ENCODE results near the gene BMAL1. TPM values are rescaled to one million over a fixed set of nuclear protein-coding genes. Genes with fewer than 3 reads are reported as not detected.

The BMAL1 gene
- total and polyA plus RNA-seq, 5 experiments from 2014 or later, result 9.6 to 93.8 (median 14.0) TPM

- no peak overlapping the region for H3K27ac Mint-ChIP-seq
- H3K4me3 Mint-ChIP-seq, result no peak overlapping the region
- H3K9me3 Mint-ChIP-seq, result no peaks in the 10 kb centered on the region
- no peaks in the 10 kb centered on the region for H3K36me3 Mint-ChIP-seq
- H3K4me1 Mint-ChIP-seq, result no peaks in the 10 kb centered on the region
- no peak for ATAC-seq
- no peak for DNase-seq
- peaks cover 0 to 27% (median 9%) of the 10 kb centered on the region in 5 donors for H3K27me3 Mint-ChIP-seq
- POLR2A ChIA-PET, result no interaction called here
These were observed 7.8 kb upstream of the BMAL1 start for GRCh38 chr11:13269775-13270174.

DNA sequence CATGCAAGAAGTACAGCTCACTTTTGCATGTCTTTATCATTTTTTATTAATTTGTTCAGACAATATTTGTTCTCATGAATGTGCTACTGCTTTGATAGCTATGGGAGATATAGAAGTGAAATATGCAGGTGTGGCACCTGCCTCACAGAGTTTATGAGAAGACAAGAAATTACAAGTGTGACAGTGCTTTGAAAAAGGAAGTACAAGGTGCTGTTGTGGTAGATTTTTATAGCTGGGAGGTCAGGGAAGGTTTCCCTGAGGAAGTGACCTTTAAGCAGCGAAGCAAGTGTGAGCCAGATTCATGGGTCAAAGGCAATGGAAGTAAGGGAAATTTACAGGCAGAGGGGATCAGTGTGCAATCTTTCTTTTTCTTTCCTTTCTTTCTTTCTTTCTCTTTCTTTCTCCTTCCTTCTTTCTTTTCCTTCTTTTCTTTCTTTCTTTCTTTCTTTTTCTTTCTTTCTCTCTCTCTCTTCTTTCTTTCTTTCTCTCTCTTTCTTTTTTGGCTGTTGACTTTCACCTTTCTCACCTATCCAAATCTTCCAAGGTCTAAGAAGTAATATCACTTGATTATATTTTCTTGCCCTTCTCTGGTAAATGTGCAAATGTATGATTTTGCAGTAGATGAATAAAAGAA lies 6.4 kb upstream of the BMAL1 start:
- Mint-ChIP-seq H3K9me3 (no peaks in the 10 kb centered on the region), H3K4me1 (peaks cover 0 to 4% (median 3%) of the 10 kb centered on the region in 4 donors), H3K27ac (no peak overlapping the region), H3K4me3 (no peak overlapping the region), H3K36me3 (no peaks in the 10 kb centered on the region), H3K27me3 (peaks cover 0 to 21% (median 8%) of the 10 kb centered on the region in 5 donors)
- ATAC-seq (no peak), DNase-seq (no peak)
- POLR2A ChIA-PET, result interaction anchor here (0.9 kb wide), 1 partner anchor 9 kb away, joined by 3 read pairs; no protein-coding TSS in a partner anchor

- no peaks in the 10 kb centered on the region for H3K9me3 Mint-ChIP-seq
- POLR2A ChIA-PET, result interaction anchor here (0.8 to 1.1 kb wide), 3 partner anchors 10 to 187 kb away, joined by 3 to 4 read pairs (median 3); partner anchors contain the start of gene BTBD10
- H3K36me3 Mint-ChIP-seq, result no peaks in the 10 kb centered on the region
- H3K4me3 Mint-ChIP-seq, result peak overlapping the region; percentile 95 to 99 (median 98)
- H3K4me1 Mint-ChIP-seq, result peaks cover 25 to 43% (median 37%) of the 10 kb centered on the region in 4 donors
- peak overlapping the region; percentile 91 to 96 (median 94) for H3K27ac Mint-ChIP-seq
- DNase-seq (peak in 1 of 10 donors; percentile 15), ATAC-seq (no peak)
- peaks cover 0 to 7% (median 0%) of the 10 kb centered on the region in 5 donors for H3K27me3 Mint-ChIP-seq
These were observed 1.1 kb upstream of the BMAL1 start for GRCh38 chr11:13276454-13276831.

DNA sequence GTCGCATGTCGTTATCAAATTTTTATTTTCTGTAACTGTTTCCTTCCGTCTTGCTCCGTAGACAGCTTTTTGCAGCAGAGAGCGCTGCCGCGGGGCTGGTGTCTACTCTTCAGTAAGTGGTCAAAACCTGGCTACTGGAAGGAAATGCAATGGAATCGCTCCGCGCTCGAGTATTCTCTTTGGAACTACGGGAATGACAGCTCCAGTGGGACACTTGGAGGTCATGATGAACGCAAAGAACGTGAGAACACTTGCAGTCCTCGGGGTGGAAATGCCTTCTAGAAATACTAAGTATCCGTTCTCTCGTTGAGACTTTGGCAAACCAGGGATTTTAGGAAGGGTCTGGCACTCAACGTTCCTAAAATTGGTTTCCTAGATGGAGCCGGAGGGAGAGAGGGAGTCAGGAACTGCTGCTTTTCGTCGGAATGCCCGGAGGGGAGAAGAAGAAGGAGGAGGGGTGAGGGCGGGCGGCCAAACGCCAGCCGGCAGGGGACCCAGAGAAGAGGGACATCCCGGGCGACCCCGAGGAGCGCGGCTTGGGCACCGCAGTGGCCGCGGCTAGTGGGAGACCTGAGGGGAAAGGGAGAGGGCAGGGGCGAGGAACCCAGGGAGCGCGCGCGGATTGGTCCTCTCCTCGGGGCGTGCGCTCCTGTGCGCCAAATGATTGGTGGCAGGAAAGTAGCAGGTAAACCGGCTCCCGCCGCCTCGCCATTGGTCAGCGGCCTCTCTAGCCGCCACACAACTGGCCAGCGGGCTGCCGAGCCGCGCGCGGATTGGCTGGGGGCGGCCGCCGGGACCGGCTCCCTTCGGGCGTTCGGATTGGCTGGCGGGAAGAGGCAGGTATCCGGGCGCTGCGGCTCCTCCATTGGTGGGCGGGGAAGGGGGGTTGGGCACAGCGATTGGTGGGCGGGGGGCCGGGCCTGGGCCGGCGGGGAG lies 490 bp upstream of the BMAL1 start:
- Mint-ChIP-seq H3K4me1 (peaks cover 31 to 49% (median 44%) of the 10 kb centered on the region in 4 donors), H3K27ac (peak overlapping the region; percentile 91 to 96 (median 94)), H3K4me3 (peak overlapping the region; percentile 95 to 99 (median 98)), H3K36me3 (no peaks in the 10 kb centered on the region), H3K27me3 (peaks cover 0 to 5% (median 0%) of the 10 kb centered on the region in 5 donors), H3K9me3 (no peaks in the 10 kb centered on the region)
- DNase-seq, result peak; percentile 95 to 97 (median 97)
- POLR2A ChIA-PET, result interaction anchor here (0.8 to 1.1 kb wide), 3 partner anchors 10 to 186 kb away, joined by 3 to 4 read pairs (median 3); partner anchors contain the start of gene BTBD10
- peak; percentile 85 to 86 for ATAC-seq

GRCh38 chr11:13278609-13279486 lies 1.3 kb downstream of the BMAL1 start:
- POLR2A ChIA-PET, result interaction anchor here (0.6 to 2.0 kb wide), 8 partner anchors 9 to 184 kb away, joined by 3 to 10 read pairs (median 4); partner anchors contain the start of gene BTBD10

GRCh38 chr11:13279487-13279834 lies 1.9 kb downstream of the BMAL1 start:
- Mint-ChIP-seq H3K9me3 (no peaks in the 10 kb centered on the region), H3K4me1 (peaks cover 48 to 71% (median 66%) of the 10 kb centered on the region in 4 donors), H3K4me3 (peak overlapping the region; percentile 79 to 99 (median 92)), H3K27me3 (peaks cover 0 to under 1% (median 0%) of the 10 kb centered on the region in 5 donors), H3K36me3 (no peaks in the 10 kb centered on the region), H3K27ac (peak overlapping the region in 9 of 10 donors; percentile 50 to 95 (median 91))
- ATAC-seq (no peak), DNase-seq (no peak)
- POLR2A ChIA-PET, result interaction anchor here (2.0 kb wide), 1 partner anchor 8 kb away, joined by 10 read pairs; no protein-coding TSS in a partner anchor

More at GRCh38 chr11:13278609-13279486, 1.3 kb downstream of the BMAL1 start:
- ATAC-seq (no peak), DNase-seq (peak in 2 of 10 donors; percentile 6 to 11)
- H3K9me3 Mint-ChIP-seq, result no peaks in the 10 kb centered on the region
- no peaks in the 10 kb centered on the region for H3K36me3 Mint-ChIP-seq
- H3K27ac Mint-ChIP-seq, result peak overlapping the region; percentile 6 to 95 (median 88)
- H3K4me1 Mint-ChIP-seq, result peaks cover 48 to 67% (median 61%) of the 10 kb centered on the region in 4 donors
- H3K27me3 Mint-ChIP-seq, result peaks cover 0 to 5% (median 0%) of the 10 kb centered on the region in 5 donors
- peak overlapping the region; percentile 79 to 99 (median 92) for H3K4me3 Mint-ChIP-seq

- peak in 1 of 10 donors; percentile 16 for DNase-seq
These were observed 2.6 kb downstream of the BMAL1 start for GRCh38 chr11:13280092-13280722.

GRCh38 chr11:13280777-13281176 lies 3.2 kb downstream of the BMAL1 start:
- H3K27me3 Mint-ChIP-seq, result no peaks in the 10 kb centered on the region
- H3K9me3 Mint-ChIP-seq, result no peaks in the 10 kb centered on the region
- ATAC-seq (no peak), DNase-seq (no peak)
- H3K27ac Mint-ChIP-seq, result peak overlapping the region in 8 of 10 donors; percentile 32 to 91 (median 65)
- POLR2A ChIA-PET, result no interaction called here
- peaks cover 55 to 82% (median 77%) of the 10 kb centered on the region in 4 donors for H3K4me1 Mint-ChIP-seq
- H3K4me3 Mint-ChIP-seq, result peak overlapping the region in 8 of 10 donors; percentile 53 to 99 (median 92)
- peaks cover 0 to 6% (median 0%) of the 10 kb centered on the region in 3 donors for H3K36me3 Mint-ChIP-seq

More at GRCh38 chr11:13280092-13280722, 2.6 kb downstream of the BMAL1 start:
- Mint-ChIP-seq H3K9me3 (no peaks in the 10 kb centered on the region), H3K4me3 (peak overlapping the region; percentile 79 to 99 (median 92)), H3K27ac (peak overlapping the region in 9 of 10 donors; percentile 50 to 95 (median 86)), H3K36me3 (peaks cover 0 to 6% (median 0%) of the 10 kb centered on the region in 3 donors), H3K4me1 (peaks cover 54 to 78% (median 73%) of the 10 kb centered on the region in 4 donors), H3K27me3 (no peaks in the 10 kb centered on the region)
- POLR2A ChIA-PET, result no interaction called here
- ATAC-seq, result no peak

DNA sequence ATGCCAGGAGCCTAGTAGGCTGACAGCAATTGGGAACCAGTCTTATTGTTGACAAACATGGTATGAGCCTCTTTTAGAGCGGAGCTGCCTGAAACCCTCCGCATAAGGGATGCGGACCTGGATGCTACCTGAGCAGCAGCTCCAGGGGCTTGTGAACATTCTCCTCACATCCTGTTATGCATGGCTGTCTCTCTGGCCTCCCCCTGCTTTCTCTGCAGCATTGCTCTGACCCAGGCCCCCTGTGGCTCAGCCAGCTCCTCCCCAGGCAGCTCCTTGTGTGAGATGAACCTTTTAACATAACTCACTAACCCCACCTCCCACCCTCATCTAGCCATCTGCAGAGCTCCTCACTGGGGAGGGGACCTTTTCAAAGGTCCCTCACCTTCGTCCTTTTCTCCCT lies 6.0 kb downstream of the BMAL1 start:
- H3K4me3 Mint-ChIP-seq, result no peak overlapping the region
- no peak for ATAC-seq
- H3K27me3 Mint-ChIP-seq, result no peaks in the 10 kb centered on the region

GRCh38 chr11:13284776-13285588 lies 7.4 kb downstream of the BMAL1 start:
- Mint-ChIP-seq H3K4me3 (peak overlapping the region in 2 of 10 donors; percentile 16 to 39), H3K27me3 (no peaks in the 10 kb centered on the region), H3K36me3 (peaks cover 0 to 8% (median 0%) of the 10 kb centered on the region in 3 donors), H3K27ac (peak overlapping the region in 6 of 10 donors; percentile 8 to 65 (median 44)), H3K4me1 (peaks cover 55 to 93% (median 88%) of the 10 kb centered on the region in 4 donors), H3K9me3 (no peaks in the 10 kb centered on the region)
- DNase-seq, result no peak
- POLR2A ChIA-PET, result no interaction called here
- no peak for ATAC-seq

More for the DNA sequence above, 6.0 kb downstream of the BMAL1 start:
- POLR2A ChIA-PET, result no interaction called here
- H3K36me3 Mint-ChIP-seq, result peaks cover 0 to 6% (median 0%) of the 10 kb centered on the region in 3 donors
- peak overlapping the region in 2 of 10 donors; percentile 41 to 49 for H3K27ac Mint-ChIP-seq
- no peak for DNase-seq
- no peaks in the 10 kb centered on the region for H3K9me3 Mint-ChIP-seq
- peaks cover 55 to 95% (median 91%) of the 10 kb centered on the region in 4 donors for H3K4me1 Mint-ChIP-seq

Data from naive thymus-derived CD8-positive, alpha-beta T cell (primary cell).